PC-9 (cell line): ENCODE data around the gene CCDC60.

Experiments
- CTCF ChIP-seq: fragments of 200-600 bp; sonication (generic); conservative IDR thresholded peaks from 2 replicates; pipeline ENCODE4 v1.6.1; 2017; ENCODE audit warnings: mixed run types, antibody characterized with exemption, mild to moderate bottlenecking, moderate library complexity
- EZH2 ChIP-seq: fragments of 200-600 bp; sonication (generic); IDR thresholded peaks from 2 replicates; pipeline ENCODE4 v1.8.0; 2017; ENCODE audit warnings: antibody characterized with exemption, low read depth

- TF ChIP-seq CTCF (no peak), EZH2 (no peak)
Measured at GRCh38 chr12:119505001-119505400, 170.5 kb downstream of the CCDC60 start.
